MV-4-11 (cell line): ENCODE measurements around the gene MAPK1IP1L.
"Not testable (repeated sequence)": the region's sequence is repeated elsewhere in the genome, so short reads cannot be mapped to it uniquely, and the experiment has no call there.

Experiments used
- DNase-seq: peaks from one replicate; lab custom pipeline; 2025; lab: John Stamatoyannopoulos, UW

Gene MAPK1IP1L

GRCh38 chr14:55054098-55054497, 2.7 kb downstream of the MAPK1IP1L start:
- DNase-seq: no peak

- DNase-seq: no peak
Observed at GRCh38 chr14:55057919-55058318, 6.5 kb downstream of the MAPK1IP1L start.

- no peak for DNase-seq
Observed at GRCh38 chr14:55059333-55059732, 7.9 kb downstream of the MAPK1IP1L start.

GRCh38 chr14:55062517-55063351, 11.3 kb downstream of the MAPK1IP1L start:
- DNase-seq: no peak

GRCh38 chr14:55064896-55065295, 13.4 kb downstream of the MAPK1IP1L start:
- DNase-seq: not testable (repeated sequence)

- DNase-seq: no peak
Observed at GRCh38 chr14:55065411-55065810, 14.0 kb downstream of the MAPK1IP1L start.

- no peak for DNase-seq
Observed at GRCh38 chr14:55066223-55066622, 14.8 kb downstream of the MAPK1IP1L start.

GRCh38 chr14:55070981-55071411, 19.5 kb downstream of the MAPK1IP1L start:
- DNase-seq: peak; percentile 48

GRCh38 chr14:55071870-55072640, 20.6 kb downstream of the MAPK1IP1L start:
- peak; percentile 45 for DNase-seq

- DNase-seq: no peak
Observed at GRCh38 chr14:55073856-55074255, 22.4 kb downstream of the MAPK1IP1L start.

GRCh38 chr14:55074662-55075061, 23.2 kb downstream of the MAPK1IP1L start:
- DNase-seq: peak; percentile 35

GRCh38 chr14:55075628-55076175, 24.3 kb downstream of the MAPK1IP1L start:
- DNase-seq: no peak

- peak; percentile 11 for DNase-seq
Observed at GRCh38 chr14:55077170-55078151, 26.0 kb downstream of the MAPK1IP1L start.

- peak; percentile 71 for DNase-seq
Observed at GRCh38 chr14:55079961-55080360, 28.5 kb downstream of the MAPK1IP1L start.

GRCh38 chr14:55084401-55085059, 33.1 kb downstream of the MAPK1IP1L start:
- DNase-seq: peak; percentile 65

- DNase-seq: no peak
Observed at GRCh38 chr14:55085060-55085660, 33.7 kb downstream of the MAPK1IP1L start.

GRCh38 chr14:55086938-55087337, 35.5 kb downstream of the MAPK1IP1L start:
- DNase-seq: no peak

GRCh38 chr14:55088356-55088755, 36.9 kb downstream of the MAPK1IP1L start:
- DNase-seq: no peak

GRCh38 chr14:55092341-55092740, 40.9 kb downstream of the MAPK1IP1L start:
- no peak for DNase-seq
